Measurements from ENCODE around the gene TUSC1.

GRCh38 chr9:25724424-25724823 is 46.2 kb upstream of the TUSC1 start:
- TF ChIP-seq CTCF (IDR thresholded peaks at IDR 0.05) (no peak), POLR2A (IDR thresholded peaks at IDR 0.05) (no peak)

Measured in suprapubic skin (tissue), 3 donors.